Measurements from ENCODE around the gene DOC2A. TPM values are rescaled to one million over a fixed set of nuclear protein-coding genes. Genes with fewer than 3 reads are reported as not detected.

The DOC2A gene
- total RNA-seq, 3 donors from 2014 or later, result 0.48 to 4.5 (median 2.3) TPM

- Histone ChIP-seq H3K4me1 (no peaks in the 10 kb centered on the region), H3K27me3 (peaks cover 4 to 5% of the 10 kb centered on the region in 2 donors), H3K27ac (no peak overlapping the region), H3K4me3 (no peak overlapping the region), H3K36me3 (no peaks in the 10 kb centered on the region), H3K9me3 (no peaks in the 10 kb centered on the region)
- DNase-seq (ENCODE audit: low spot score in 2 of 2), result no peak
- intact Hi-C loops (cut with DNase I; ENCODE audit: low total_unique reads), result no loop called here
- TF ChIP-seq POLR2AphosphoS5 (IDR thresholded peaks at IDR 0.05) (no peak), CTCF (IDR thresholded peaks at IDR 0.05) (no peak), POLR2A (IDR thresholded peaks at IDR 0.05) (no peak)
Measured at GRCh38 chr16:30004811-30005242, 6.0 kb downstream of the DOC2A start.

DNA sequence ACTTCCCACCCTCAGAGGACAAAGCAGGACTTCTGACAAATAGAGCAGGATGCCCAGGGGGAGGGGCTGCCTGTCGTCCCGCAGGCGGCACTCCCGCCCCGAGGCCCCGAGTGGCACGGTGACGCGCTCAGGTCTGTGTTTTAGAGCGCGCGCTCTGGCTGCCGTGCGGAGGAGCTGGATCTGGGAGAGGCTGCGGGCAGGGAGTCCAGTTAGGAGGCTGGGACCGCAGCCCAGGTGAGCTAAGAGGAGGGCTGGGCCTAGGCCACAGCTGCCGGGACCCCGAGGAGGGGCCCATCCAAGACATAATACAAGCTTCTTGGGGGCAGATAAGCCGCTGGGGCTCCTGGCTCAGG, 6.4 kb downstream of the DOC2A start:
- Histone ChIP-seq H3K27me3 (peaks cover under 1 to 2% of the 10 kb centered on the region in 2 donors), H3K9me3 (no peaks in the 10 kb centered on the region), H3K4me1 (no peaks in the 10 kb centered on the region), H3K36me3 (no peaks in the 10 kb centered on the region), H3K27ac (no peak overlapping the region), H3K4me3 (no peak overlapping the region)
- no peak for DNase-seq (ENCODE audit: low spot score in 2 of 2)
- no peak for TF ChIP-seq POLR2A (IDR thresholded peaks at IDR 0.05)
- TF ChIP-seq CTCF (IDR thresholded peaks at IDR 0.05), result no peak
- TF ChIP-seq POLR2AphosphoS5 (IDR thresholded peaks at IDR 0.05), result no peak
- intact Hi-C loops (cut with DNase I; ENCODE audit: low total_unique reads), result no loop called here

DNA sequence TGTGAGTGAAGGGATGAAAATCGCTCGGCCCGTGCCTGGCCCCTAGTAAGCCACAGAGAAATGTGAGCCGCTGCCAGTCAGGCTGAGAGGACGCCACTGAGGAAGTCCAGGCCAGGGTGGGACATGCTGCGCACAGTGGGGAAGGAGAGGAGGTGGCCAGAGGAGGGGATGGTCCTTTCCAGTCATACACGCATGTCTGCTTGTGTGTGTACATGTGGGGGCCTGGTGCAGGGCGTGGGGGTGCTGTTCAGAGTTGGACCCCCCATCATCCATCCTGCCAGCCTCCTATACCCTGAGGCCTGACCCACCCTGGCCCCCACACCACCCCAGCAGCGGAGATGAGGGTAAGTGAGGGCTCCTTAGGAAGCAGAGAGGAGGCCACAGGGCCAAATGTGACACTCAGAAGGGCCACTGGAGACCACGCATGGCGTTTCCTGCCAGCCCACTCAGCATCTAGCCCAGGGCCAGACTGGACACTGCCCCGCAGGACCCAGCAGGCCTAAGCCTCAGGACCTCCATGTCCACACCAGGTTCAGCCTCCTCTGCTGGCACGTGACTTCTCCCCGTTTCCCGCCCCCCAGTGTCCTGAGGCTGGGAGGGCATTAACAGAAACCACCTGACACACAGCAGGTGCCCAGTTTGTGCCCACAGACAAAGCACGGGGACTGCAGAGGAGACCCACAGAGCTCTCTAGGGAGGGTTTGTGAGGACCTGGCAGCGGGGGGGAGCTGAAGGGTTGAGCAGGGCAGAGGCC, 7.0 kb downstream of the DOC2A start:
- no peak for DNase-seq (ENCODE audit: low spot score in 2 of 2)
- no peaks in the 10 kb centered on the region for H3K27me3 ChIP-seq
- intact Hi-C loops (cut with DNase I; ENCODE audit: low total_unique reads), result no loop called here
- no peaks in the 10 kb centered on the region for H3K4me1 ChIP-seq
- H3K4me3 ChIP-seq, result no peak overlapping the region
- TF ChIP-seq CTCF (IDR thresholded peaks at IDR 0.05) (no peak), POLR2AphosphoS5 (IDR thresholded peaks at IDR 0.05) (no peak), POLR2A (IDR thresholded peaks at IDR 0.05) (no peak)
- no peaks in the 10 kb centered on the region for H3K9me3 ChIP-seq
- no peak overlapping the region for H3K27ac ChIP-seq
- no peaks in the 10 kb centered on the region for H3K36me3 ChIP-seq

DNA sequence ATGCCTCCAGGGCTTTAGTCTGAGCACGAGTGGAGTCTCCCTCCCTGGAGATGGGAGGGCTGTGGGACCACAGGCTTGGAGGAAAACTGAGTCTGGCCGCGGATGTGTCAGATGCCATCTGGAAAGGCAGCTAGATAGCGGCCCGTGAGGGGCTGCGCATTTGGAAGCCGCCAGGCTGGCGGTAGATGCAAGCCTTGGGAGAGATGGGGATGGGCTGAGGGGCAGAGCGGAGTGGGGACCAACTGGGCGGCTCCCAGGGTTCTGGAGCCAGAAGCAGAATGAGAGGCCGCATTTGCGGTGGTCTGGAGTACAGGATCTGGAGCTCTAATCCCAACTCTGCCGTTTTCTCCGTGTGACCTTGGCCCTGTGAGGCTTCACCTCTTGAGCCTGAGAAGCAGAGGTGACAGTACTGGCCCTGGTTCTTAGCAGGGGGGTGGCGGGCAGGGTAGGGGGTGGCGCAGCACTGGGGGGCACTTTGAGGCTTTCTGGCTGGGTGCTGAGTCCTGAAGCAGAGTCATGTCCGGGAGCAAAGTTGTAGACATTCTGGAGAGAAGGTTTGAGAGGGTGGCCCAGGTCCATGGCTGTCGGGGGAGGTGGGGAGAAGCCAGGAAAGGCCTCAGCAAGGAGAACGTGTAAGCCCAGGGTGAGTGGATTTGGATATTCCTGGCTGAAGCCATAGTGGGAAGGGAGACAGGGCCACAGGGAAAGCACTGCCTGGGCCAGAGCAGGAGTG, 8.0 kb downstream of the DOC2A start:
- DNase-seq (ENCODE audit: low spot score in 2 of 2), result no peak
- Histone ChIP-seq H3K9me3 (no peaks in the 10 kb centered on the region), H3K27ac (no peak overlapping the region), H3K27me3 (no peaks in the 10 kb centered on the region), H3K4me1 (no peaks in the 10 kb centered on the region), H3K4me3 (no peak overlapping the region), H3K36me3 (no peaks in the 10 kb centered on the region)
- TF ChIP-seq CTCF (IDR thresholded peaks at IDR 0.05) (no peak), POLR2AphosphoS5 (IDR thresholded peaks at IDR 0.05) (no peak), POLR2A (IDR thresholded peaks at IDR 0.05) (no peak)
- intact Hi-C loops (cut with DNase I; ENCODE audit: low total_unique reads), result no loop called here
